ENCODE results near the gene CDC42EP3.

The CDC42EP3 gene

DNA sequence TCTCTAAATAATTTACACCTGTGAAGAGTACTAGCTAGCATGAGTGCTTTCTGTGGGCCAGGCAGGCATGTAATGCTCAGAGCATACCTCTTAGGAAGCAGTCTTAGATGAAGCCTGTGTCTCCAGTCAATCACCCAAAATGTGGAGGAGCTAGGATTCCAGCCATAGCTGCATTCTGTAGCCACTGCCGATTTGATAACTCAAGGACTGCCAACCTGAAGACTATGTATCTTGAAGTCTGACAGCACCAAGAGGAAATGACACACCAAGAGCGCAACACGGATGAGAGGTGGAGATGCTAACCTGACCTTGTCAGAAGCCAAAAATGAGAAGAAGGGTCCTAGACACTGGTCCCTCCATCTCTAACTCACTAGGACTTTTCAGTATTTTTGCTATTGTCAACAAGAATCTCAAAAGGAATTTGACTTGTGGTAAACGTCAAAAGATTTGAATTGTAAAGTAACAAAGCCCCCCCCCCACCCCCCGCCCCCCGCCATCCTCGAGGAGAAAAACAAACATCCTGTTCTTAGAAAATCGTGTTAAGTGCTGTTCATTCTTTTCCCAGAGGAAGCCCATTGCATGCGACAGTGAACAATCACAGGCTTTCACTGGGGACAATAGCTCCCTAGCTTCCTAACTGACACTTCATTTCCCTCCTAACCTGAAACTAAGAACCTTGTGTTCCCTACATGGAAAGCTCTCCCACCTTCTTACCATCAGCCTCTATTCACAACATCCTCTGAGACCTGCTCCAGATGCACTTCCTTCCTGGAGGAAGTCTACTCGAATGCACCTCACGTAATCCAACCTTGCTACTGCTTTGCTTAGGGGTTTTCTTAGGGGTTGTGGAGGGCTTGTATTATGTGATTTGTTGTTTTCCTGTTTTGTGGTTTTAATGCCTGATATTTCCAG, 14.7 kb downstream of the CDC42EP3 start:
- DNase-seq (ENCODE audit: low read depth), result peak; percentile 52

DNA sequence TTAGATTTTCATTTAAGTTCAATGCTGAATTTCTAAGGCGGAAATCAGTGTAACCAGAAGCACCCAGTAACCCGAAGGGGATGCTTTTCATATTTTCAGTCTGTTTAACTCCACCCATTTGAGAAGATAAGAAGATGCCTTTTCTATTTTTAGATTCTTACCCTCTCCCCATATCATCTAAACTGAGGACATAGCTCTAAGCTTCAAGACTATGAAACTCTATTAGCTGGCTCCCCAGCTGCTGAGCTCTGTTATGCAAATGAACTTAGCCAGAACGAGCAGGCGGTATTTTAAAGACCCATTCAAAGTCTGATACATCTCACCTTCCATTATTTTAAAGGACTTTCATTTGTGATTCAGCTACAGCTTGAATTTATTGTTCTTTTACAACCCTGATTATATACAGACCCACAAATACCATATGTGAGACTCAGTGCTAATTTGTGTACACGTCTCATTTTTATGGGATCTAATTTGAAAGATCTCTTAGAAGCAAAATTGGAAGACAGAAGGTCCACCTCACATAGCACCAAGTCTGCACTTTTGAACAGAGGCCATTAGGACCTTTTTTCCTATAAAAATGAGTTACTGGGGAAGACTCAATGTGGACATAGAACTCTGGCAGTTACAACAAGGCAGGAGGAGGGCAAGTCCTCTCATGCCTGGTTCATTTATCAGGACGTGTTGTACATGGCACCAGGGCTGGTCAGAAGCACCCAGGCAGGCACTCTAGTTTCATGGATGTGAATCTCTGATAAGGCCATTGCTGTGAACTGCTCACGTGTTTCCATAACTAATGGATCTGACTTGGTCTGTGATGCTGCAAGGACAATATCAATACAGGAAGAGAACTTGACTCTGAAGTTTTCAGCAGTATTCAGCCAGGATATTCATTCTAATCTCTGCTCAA, 16.3 kb downstream of the CDC42EP3 start:
- peak; percentile 73 for DNase-seq (ENCODE audit: low read depth)

DNA sequence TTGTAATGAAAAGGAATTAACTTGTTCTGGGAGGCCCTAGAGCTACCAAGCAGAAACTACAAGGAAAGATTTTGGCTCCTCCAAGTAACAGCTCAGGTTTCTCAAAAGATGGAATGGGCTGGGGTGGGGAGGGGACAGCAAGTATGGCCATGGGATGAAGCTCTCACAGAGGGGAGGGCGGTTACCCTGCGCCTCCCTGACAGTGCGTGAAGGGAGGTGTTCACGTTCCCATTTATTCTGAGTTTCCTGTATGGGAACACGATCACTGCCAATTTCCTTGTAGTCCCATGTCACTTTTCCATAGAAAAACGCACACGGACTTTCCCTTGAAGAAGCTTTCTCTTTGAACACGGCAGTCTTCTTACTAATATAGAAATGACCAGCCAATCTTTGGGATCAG, 17.0 kb downstream of the CDC42EP3 start:
- DNase-seq (ENCODE audit: low read depth), result no peak

DNA sequence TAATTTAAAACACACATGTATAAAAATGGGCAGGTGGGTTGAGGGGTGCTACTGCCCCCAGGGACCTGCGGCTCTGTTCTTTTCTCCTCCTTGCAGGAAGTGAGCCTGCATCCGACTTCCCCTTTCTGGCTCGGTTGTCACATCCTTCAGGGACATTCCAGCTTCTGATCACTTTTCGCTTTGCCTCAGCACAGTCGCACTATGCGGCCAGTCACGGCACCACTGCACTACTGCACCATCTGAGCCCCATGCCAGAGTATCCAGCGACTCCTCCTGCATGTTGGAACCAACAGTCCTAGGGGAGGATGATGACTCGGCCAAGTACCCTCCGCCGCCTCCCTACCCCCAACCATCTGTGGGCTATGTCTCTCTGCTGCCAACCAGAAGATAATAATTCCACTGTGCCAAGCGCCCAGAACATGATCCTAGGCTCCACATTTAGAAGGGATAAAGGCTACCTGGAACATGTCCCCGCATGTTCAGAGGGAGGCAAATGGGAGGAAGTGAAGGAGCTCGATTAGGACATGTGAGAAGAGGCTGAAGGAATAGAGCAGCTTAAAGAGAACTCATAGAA, 17.6 kb downstream of the CDC42EP3 start:
- DNase-seq (ENCODE audit: low read depth), result no peak

DNA sequence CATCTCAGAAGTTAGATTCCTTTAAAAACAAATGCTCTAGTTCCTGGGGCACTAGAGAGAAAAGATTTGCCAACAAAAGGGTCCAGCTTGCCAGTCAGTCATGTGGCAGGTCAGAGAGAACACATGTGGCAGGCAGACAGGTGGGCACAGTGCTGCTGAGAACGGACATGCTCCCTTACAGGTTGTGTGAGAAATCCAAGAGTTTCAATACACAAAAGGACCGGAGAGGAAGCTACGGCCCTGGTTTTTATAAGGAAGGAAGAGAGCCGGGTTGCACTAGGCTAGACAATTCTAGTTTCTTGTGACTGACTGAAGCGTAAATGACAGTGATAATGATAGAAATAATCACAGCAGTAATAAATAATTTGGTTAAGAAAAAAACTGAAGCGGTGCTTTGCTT, 18.3 kb downstream of the CDC42EP3 start:
- DNase-seq (ENCODE audit: low read depth), result no peak

DNA sequence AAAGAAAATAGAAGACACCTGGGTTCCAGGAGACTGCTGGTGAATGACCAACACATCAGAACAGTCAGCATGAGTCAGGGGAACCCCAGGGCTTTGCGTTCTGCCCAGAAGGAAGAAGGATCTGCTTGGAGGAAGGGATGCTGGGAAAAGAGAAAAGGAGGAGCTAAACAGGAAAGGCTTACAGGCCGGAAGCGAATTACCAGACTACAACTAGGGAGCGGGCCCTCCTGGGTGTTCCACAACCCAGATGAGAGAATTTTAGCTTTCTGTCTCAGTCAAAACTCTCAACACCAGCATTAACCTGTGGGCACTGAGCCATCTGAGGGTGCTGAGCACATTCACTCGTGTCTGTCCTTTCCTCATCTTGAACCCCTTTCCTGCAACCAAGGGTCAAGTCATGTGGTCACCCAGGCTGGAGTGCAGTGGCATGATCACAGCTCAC, 19.2 kb downstream of the CDC42EP3 start:
- DNase-seq (ENCODE audit: low read depth), result peak; percentile 93

DNA sequence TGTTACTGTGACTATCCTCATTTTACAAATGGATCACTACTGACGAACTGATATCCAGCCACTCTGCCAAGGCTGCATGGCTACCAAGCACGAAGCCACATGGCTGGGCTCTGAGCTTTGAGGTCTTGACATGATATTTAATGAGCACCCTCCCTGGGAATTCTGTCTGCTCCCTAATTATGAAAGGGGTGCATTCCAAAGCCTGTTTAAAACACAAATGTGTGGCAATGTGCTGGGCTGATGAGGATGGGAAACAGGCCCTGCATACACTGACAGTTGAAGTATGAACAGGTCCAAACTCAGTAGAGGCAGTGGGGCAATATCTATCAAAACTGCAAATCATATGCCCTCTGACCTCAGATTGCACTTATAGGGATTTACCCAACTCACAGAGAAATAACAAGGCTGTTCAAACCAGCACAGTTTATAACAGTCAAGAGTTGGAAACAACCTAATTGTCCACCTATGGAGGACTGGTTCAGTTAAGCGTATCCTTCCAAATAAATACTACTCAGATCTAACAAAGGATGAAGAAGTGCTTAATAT, 20.8 kb downstream of the CDC42EP3 start:
- no peak for DNase-seq (ENCODE audit: low read depth)

DNA sequence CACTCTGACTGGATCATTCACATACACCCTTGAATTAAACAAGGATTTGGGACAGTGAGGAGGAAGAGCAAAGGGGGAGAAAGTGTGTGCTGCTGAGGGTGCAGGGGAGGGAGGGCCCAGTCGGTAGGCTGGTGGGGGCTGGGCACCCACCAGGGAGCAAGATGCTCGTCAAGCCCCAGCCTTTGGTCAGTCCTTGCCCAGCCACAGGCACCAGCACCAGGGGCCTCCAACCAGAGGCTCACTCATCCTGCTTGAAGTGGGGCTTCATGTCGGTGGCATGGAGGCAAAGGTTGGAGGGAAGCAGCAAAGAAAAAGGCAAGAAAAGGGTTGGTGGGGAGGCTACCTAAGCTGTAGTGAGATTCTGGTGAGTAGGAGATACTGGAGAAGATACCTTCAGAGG, 21.9 kb downstream of the CDC42EP3 start:
- DNase-seq (ENCODE audit: low read depth), result no peak

DNA sequence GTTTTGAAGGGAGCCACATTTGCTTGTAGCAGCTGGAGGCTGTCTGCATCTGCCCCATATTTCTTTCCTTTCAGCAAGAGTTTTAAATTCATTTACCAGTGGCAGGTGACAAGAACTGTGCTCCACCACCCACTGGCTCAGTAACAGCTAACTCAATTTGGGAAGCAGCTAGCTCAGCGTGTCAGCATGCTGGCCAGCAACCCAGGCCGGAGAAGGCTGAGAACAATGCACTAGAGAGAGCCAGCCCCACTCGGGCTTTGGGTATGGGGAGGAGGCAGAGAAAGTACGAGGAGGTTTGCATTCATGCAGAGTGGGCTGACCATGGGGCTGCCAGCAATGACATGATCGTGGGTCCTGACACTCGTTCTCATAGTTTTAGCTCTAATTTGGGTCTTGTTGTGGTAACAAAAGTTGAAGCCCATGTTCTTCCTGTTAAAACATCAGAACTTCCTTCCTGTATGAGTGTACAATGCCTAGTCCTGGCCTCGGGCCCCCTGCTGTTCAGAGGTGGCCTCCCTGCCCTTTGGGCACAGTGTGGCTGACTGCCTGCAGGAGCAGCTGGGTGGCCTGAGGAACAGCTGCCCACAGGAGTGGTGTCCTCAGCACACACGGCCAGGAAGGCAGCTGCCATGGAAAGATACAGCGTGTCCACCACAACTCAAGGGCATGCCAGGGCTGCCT, 23.0 kb downstream of the CDC42EP3 start:
- no peak for DNase-seq (ENCODE audit: low read depth)

DNA sequence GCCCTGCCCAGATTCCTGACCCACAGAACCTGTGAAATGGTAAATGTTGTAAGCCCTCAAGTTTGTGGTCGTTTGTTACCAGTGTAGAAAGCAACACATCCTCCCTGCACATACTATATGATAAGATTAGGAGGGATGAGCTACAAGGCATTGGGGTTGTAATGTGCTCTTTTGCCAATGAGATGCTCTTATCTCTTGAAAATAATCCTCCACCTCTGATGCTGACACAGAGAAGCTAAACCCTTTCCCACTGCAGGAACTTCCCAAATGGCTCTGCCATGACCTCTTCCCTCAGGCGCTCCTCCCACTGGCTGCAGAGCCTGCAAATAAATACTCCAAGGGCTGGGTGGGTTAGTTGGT, 23.5 kb downstream of the CDC42EP3 start:
- DNase-seq (ENCODE audit: low read depth), result peak; percentile 96

DNA sequence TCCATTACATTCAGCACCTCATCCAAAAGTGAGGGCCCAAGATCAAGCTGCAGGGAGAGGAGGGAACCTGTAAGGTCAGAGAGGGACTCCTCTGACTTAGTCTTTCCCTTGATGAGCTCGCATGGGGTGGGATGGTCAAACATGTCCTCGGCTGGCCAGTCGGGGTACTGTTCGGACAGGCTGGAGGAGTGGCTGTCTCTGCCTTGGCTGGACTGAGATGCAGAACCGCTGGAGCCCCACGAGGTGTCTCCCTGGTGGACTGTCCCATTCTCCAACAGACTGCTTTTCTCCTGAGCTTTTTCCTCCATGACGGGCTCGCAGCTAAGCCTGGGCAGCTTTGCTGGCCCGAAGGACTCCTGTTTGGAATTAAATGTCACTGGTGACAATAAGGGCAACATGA, 25.6 kb downstream of the CDC42EP3 start:
- DNase-seq (ENCODE audit: low read depth), result no peak

DNA sequence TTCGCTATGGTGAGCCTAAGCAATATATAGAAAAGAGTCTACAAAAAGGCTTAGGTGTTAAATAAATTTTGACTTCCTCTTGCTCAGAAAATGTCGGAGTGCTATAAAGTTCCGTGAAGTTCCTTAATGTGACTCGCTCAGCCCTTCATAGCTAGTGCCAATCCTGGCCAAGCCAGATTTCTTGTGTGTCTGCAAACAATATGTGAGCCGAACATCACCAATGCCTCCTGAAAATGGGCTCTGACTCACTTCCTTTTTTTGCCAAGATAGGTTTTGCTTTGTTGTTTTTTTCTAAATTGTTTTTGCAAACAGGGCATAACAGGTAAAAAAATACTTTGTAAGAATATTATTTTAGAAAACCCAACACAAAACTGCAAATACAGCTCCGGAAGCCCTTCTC, 26.1 kb downstream of the CDC42EP3 start:
- no peak for DNase-seq (ENCODE audit: low read depth)

DNA sequence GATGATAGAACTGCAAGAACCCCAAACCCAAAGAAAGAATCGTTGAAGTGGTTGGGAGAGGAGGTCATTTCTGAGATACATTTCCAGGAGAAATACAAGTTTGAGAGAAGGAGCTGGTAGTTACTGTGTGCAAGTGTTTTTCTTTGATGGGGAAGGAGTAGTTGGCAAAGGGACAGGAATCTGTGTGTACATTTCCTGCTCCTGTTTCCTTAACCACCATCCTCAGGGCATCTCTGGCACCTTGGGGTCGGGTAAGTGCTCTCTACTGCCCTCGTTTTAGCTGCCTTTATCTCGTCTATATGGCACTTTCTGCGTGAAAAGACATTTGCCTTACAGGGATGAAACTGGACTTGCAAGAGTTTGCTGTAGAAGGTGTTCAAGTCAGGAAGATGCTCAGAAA, 27.3 kb downstream of the CDC42EP3 start:
- DNase-seq (ENCODE audit: low read depth), result no peak

DNA sequence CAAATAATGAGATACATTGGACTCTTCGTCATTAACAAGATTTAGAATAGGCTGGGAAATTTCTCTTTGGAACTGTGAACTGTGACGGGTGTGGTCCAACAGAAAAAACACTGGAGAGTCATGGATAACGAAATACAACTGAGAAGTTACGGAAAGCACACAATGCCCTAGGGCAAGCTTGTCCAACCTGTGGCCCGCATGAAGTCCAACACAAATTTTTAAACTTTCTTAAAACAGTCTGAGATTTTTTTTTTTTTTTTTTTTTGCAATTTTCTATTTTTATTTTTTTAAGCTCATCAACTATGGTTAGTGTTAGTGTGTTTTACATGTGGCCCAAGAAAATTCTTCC, 27.7 kb downstream of the CDC42EP3 start:
- DNase-seq (ENCODE audit: low read depth), result no peak

DNA sequence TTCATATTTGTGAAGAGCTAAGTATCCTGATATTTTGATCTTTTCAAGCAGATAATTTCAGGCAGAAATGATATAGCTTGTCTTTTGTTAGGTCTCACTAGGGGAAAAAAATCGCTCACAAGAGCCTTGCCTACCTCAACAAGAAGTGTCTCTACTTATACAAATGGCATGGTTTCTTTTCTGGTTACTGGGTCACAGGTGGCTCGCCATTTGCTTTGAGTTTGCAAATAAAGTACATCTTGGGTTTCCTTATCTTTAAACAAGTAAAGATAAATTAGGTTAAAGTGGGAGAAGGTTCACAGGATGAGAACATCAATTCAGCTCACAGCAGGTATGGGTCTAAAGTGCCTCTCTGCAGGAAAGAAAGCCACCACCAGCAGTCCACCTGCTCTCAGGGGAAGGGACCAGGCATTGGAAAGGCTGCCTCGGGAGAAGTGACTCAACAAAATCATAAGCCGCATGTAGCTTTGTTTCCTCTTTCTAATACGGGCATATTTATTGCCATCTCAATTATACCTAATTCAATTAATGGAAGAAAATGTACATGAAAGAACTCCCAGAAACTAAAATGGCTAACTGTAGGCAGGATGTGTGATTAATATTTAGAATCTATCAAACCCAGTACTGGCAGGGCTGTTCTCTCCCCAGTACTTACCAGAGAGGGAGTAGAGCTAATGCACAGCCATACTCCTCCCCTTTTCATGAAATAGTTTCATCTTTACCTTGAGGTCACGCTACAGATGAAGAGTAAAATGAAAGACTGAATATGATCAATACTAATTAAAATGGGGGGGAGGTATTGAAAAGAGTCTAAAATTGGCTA, 28.3 kb downstream of the CDC42EP3 start:
- no peak for DNase-seq (ENCODE audit: low read depth)

DNA sequence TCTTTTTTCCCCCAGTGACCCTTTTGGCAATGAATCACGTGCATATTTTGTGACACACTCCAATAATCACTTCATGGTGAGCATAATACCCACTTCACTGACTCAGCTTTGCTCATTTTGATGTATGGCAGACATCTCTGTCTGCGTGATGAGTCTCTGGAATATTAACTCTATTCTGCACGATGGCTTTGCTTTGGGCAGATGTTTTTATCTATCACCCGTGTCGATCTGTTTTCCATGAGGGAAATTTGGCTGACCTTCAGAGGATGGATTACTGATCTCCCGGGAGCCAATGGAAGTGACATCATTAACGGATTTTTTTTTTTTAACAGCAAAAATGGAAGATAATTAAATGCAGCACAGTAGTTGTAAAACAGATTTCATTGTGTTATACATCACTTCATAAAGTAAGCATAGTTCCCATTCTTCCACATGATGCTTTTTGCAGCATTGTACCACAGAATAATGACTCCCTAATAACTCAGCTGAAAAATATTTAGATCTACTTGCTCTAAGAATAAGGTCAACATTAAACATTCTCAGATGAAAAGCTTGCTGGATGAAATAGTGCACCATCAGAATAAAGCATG, 29.8 kb downstream of the CDC42EP3 start:
- peak; percentile 77 for DNase-seq (ENCODE audit: low read depth)

DNA sequence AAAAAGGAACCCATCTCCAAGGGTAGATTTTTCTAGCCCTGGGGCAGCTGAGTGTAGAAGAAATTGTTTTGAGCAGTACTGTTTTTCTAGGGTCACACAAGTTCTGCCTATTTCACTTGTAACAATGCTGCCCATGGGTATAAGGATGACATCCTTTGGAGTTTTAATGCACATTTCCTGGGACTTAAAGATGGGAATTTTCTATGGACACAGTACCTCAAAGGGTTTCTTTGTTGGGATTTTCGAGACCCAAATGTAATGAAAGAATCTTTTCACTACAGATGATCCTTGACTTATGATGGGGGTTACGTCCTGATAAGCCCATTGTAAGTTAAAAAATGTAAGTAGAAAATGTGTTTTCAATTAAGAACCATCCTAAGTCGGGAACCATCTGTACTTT, 31.8 kb downstream of the CDC42EP3 start:
- no peak for DNase-seq (ENCODE audit: low read depth)

DNA sequence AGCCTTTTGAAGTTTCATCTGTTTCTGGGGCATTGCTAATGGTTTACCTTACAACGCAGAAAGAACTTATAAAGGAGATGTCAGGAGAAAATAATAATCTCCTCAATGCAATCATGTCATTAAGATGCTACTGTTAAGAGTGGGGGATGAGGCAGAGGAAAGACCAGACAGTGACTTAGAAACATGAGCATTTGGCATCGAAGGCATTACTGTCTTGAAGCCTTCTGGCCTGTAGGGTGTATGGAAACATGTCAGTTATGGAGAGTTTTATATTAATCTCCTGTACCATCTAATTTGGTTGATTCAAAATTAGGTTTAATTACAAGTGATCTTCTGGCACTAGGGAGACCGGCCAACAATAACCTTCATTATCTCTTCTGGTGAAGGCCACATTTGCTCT, 32.5 kb downstream of the CDC42EP3 start:
- no peak for DNase-seq (ENCODE audit: low read depth)

DNA sequence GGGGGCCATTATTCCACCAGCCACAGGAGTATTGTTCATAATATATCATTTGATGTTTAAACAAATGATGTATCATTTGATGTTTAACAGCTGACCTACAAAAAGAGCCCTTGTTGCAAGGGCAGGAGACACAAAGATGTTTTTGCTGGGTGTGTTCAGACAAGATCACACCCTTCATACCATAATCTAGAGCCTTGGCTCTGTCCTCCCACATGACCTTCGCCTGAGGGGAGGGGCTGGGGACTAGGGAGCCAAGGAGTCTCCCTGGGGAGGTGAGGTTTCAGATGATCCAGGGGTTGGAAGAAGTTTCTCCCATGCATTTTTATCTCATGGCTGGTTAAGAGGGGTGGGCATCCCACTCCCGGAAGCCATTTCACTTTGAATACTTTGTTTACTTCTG, 33.5 kb downstream of the CDC42EP3 start:
- peak; percentile 45 for DNase-seq (ENCODE audit: low read depth)

DNA sequence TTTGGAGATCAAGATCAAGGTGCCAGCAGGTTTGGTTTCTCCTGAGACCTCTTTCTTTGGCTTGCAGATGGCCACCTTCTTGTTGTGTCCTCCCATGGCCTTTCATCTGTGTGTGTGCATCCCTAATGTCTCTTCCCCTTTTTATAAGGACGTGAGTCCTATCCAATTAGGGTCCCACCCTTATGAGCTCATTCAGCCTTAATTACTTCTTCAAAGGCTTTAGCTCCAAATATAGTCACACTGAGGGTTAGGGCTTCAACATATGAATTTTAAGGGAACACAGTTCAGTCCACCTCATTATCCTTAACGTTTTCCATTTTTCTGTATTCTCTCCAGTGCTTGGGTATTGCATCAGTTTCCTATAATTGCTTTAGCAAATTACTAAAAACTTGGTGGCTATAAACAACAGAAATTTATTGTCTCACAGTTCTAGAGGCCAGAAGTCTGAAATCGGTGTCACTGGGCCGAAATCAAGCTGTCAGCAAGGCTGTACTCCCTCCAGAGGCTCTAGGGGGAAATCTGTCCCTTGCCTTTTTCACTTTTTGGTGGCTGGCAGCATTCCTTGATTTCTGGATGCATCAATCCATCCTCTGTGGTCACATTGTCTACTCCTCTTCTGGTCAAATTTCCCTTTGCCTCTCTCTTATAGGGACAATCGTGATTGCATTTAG, 34.1 kb downstream of the CDC42EP3 start:
- DNase-seq (ENCODE audit: low read depth), result no peak
